ENCODE data around the gene ALAD.

ALAD gene

DNA sequence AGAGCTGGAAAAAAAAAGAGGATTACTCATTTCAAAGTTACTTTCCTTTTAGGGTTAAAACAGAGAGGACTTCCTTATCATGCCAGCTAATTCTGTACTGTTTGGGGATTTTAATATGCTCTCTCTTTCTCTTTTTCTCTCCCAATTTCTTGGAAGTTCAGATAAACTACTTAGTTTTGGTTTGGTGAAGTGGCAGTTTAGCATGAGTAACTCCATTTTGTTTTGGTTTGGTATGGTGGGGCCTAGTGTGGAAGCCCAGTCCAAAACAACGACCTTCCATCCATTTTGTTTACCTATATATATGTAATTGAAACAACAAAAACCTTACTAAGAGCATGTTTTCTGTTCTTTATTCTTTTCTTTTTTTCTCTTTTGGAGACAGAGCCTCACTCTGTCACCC, 55.4 kb downstream of the ALAD start:
- no peak for DNase-seq (ENCODE audit: low spot score)

DNA sequence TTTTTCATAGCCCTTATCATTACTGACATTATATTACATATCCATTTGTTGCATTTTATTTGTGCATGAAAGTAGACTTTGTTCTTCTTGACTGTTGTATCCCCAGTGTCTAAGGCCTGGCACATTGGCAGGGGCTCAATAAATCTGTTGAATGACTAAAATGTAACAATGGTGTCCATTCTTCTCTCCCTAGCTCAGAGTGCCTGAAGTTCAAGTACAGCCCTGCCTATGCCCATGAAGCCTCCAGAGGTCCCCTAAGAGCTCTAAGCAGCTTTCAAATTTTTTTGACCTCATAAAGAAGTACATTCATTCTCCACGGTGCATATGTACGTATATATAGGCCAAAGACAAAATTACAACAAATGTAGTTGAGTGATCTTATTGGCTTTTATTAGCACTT, 55.9 kb downstream of the ALAD start:
- DNase-seq (ENCODE audit: low spot score), result no peak

DNA sequence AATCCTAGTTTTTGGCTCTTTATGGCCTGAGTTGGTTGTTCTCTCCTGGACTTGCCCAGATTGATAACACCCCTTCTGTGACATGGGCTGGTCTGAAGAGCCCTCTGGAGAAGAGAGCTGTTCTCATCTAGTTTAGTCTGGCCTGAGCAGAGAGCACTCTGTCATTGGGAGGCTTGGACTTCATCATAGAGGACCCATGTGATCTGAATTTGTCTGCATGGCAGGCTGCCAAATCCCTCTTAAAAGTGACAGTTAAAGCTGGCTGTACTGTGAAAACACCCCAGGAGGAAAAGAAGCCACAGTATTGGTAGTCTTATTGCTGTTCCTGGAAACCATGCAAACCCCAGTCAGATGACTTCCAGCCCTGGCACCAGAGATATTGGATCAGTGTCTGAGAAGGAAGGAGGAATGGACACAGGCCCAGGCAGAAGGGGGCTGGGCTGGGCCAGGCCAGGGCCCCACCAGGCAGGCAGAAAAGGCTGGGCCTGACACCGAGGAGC, 57.3 kb downstream of the ALAD start:
- peak; percentile 8 for DNase-seq (ENCODE audit: low spot score)

DNA sequence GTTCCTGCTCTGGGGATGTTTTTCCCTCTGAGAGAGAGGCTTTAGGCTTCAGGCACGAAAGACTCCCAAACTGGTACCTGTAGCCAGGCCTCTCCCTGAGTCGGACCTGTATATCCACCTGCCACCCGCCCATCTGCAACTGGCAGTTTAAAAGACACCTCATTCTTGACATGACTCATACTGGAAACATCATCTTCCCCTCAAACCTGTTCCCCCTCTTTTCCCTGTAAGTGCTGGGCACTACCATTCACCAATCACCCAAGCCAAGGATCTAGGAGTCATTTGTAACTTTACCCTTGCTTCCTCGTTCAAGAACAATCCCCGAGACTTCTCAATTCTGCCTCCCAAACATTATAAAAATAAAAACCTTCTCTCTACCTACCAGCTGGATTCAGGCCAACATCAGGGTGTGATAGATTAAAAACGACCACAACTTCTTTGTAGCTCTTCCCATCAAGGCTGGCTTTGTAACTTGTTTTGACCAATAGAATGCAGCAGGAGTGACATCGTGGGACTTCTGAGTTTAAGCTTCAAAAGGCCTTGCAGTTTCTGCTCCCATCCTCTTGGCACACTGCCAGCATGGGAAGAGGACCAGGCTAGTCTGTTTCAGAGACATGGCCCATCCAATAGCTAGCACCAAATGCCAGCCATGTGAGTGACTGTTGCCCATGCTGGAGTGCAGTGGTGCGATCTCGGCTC, 59.2 kb downstream of the ALAD start:
- peak; percentile 70 for DNase-seq (ENCODE audit: low spot score)

DNA sequence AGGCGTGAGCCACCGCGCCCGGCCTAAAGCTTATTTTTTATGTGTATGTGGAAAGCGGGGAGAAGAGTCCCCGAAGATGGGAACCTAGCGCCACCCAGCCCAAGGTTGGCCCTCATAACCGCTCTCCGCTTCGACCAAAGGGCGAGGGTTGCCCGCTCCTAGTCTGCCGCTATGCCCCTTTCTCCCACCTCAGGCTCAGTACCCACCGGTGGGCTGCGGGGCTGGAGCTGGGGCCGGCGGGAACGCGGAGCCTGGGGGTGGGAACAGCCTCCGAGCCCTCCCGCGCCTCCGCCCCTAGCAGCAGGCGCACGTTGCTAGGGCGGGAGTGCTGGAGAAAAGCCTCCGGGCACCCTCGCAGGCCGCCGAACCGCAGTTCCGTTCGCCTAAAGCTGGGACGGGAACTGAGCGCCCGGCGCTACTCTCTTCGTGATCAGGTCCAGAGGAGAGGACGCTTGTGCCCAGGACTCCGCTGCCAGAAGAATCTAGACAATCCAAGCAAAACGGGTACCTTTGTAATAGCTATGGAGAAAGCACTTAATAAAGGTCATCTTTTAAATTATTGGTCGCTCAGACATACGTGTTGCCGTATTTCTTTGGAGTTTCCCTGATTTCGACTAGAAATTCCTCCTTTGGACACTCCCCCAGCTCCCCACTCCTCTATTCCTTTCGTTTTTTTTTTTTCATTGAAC, 60.9 kb downstream of the ALAD start, which contains the start of gene WDR31:
Gene WDR31, minus strand, starts transcription at position 265 of the 689 bp plus-strand sequence. CDS start 8,253 bp downstream, outside the sequence.
- DNase-seq (ENCODE audit: low spot score), result peak; percentile 89

DNA sequence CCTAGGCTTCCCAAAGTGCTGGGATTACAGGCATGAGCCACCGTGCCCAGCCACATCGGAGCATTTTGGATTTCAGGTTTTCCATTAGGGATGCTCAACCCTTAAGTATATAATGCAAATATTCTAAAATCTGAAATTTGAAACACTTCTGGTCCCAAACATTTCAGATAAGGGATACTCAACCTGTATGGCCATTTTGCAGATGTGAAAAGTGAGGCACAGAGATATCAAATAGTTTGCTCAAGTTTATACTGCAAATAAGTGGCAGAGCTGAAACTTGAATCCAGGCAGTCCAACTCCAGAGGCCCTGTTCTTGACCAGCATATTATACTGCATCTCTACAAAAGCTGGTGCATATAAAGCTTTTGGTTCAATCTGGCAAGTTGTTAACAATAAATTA, 63.4 kb downstream of the ALAD start:
- DNase-seq (ENCODE audit: low spot score), result no peak
